GM18517 (cell line): ENCODE data around the gene GRHL1.

Experiments
- ATAC-seq: cut with Tn5 transposase; IDR thresholded peaks from one replicate; pipeline ENCODE4 v1.9.1; 2021; ENCODE audit warnings: mild to moderate bottlenecking, moderate library complexity; ENCODE audit not compliant: unreplicated experiment

Gene GRHL1

GRCh38 chr2:9971890-9972289, 20.4 kb downstream of the GRHL1 start:
- no peak for ATAC-seq

- ATAC-seq = no peak
Measured at GRCh38 chr2:9972621-9973479, 21.4 kb downstream of the GRHL1 start.

GRCh38 chr2:9973690-9974089, 22.2 kb downstream of the GRHL1 start:
- ATAC-seq = no peak

GRCh38 chr2:9974343-9974742, 22.9 kb downstream of the GRHL1 start:
- ATAC-seq = no peak

GRCh38 chr2:9975328-9975727, 23.8 kb downstream of the GRHL1 start:
- no peak for ATAC-seq

- ATAC-seq = no peak
Measured at GRCh38 chr2:9975805-9976447, 24.4 kb downstream of the GRHL1 start.

- no peak for ATAC-seq
Measured at GRCh38 chr2:9979977-9980376, 28.5 kb downstream of the GRHL1 start.

GRCh38 chr2:9980520-9980919, 29.0 kb downstream of the GRHL1 start:
- no peak for ATAC-seq

- ATAC-seq = no peak
Measured at GRCh38 chr2:9981655-9982054, 30.2 kb downstream of the GRHL1 start.

- no peak for ATAC-seq
Measured at GRCh38 chr2:9982248-9982647, 30.8 kb downstream of the GRHL1 start.

GRCh38 chr2:9982891-9983290, 31.4 kb downstream of the GRHL1 start:
- ATAC-seq = no peak

GRCh38 chr2:9983401-9984216, 32.1 kb downstream of the GRHL1 start:
- ATAC-seq = no peak

GRCh38 chr2:9984217-9984739, 32.8 kb downstream of the GRHL1 start:
- no peak for ATAC-seq

GRCh38 chr2:9984871-9985480, 33.5 kb downstream of the GRHL1 start:
- ATAC-seq = no peak

GRCh38 chr2:9985531-9986328, 34.2 kb downstream of the GRHL1 start:
- ATAC-seq = no peak

- ATAC-seq = no peak
Measured at GRCh38 chr2:9988320-9988719, 36.8 kb downstream of the GRHL1 start.

- no peak for ATAC-seq
Measured at GRCh38 chr2:9990736-9991135, 39.2 kb downstream of the GRHL1 start.

- ATAC-seq = no peak
Measured at GRCh38 chr2:9991221-9991620, 39.7 kb downstream of the GRHL1 start.

GRCh38 chr2:9991829-9992273, 40.4 kb downstream of the GRHL1 start:
- ATAC-seq = no peak
